ENCODE measurements around the gene TYW1B. TPM values are rescaled to one million over a fixed set of nuclear protein-coding genes. Genes with fewer than 3 reads are reported as not detected.
"Not testable (repeated sequence)": the region's sequence is repeated elsewhere in the genome, so short reads cannot be mapped to it uniquely, and the experiment has no call there.

The TYW1B gene
- total RNA-seq, 2 donors from 2014 or later = 2.1 to 2.8 TPM

GRCh38 chr7:72823765-72824732 lies 4.0 kb downstream of the TYW1B start:
- not testable (repeated sequence) for DNase-seq (ENCODE audit: low spot score in 2 of 2); H3K27ac Mint-ChIP-seq; ATAC-seq; H3K9me3 Mint-ChIP-seq
- H3K36me3 Mint-ChIP-seq = peaks cover 4 to 11% of the 10 kb centered on the region in 2 donors

GRCh38 chr7:72822497-72822896 lies 5.5 kb downstream of the TYW1B start:
- H3K36me3 Mint-ChIP-seq = peaks cover 4 to 23% of the 10 kb centered on the region in 2 donors
- not testable (repeated sequence) for DNase-seq (ENCODE audit: low spot score in 2 of 2); ATAC-seq; H3K27ac Mint-ChIP-seq; H3K9me3 Mint-ChIP-seq

DNA sequence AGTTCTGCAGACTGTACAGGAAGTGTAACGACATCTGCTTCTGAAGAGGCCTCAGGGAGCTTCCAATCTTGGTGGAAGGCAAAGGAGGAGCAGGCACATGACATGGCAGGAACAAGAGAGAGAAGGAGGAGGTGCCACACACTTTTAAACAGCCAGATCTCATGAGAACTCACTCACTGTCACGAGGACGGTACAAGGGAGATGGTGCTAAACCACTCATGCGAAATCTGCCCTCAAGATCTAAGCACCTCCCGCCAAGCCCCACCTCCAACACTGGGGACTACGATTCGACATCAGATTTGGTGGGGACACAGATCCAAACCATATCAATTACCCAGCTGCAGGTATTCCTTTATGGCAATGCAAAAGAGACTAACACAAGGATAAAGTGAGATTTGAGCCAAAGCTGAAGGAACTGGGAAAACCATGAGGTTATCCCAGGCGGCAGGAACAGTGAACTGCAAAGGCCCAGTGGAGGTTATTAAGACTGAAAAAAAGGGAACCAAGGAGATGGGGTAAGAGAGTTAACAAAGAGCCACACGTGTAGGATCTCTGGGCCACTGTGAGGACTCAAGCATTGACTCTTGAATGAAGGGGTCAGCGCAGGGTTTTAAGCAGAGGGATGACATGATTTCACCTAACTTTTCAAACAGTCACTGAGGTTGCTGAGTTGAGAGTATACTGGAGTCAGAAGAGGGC lies 9.2 kb downstream of the TYW1B start:
- H3K9me3 Mint-ChIP-seq; DNase-seq (ENCODE audit: low spot score in 2 of 2); H3K27ac Mint-ChIP-seq; ATAC-seq: not testable (repeated sequence)
- H3K36me3 Mint-ChIP-seq = peaks cover 4 to 23% of the 10 kb centered on the region in 2 donors

DNA sequence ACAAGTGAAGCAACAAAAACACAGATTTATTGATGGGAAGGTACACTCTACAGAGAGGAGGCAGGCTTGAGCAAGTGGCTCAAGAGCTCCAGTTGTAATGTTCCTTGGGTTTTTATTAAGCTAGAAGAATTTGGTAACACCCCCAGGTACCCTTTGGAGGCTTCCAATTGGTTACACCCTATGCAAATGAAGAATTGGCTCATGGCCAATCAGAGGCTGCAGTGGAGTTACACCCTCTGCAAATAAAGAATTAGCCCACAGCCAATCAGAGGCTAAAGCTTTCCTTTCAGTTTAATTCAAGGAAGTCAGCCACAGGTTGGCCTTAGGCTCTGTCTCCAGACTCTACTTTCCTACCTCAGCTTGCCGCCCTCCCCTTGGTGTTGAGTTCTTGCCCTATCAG lies 10.3 kb downstream of the TYW1B start:
- ATAC-seq = peak in 1 of 2 donors; percentile 11
- H3K36me3 Mint-ChIP-seq = peaks cover 4 to 23% of the 10 kb centered on the region in 2 donors
- H3K27ac Mint-ChIP-seq = peak overlapping the region in 1 of 2 donors; percentile 65

DNA sequence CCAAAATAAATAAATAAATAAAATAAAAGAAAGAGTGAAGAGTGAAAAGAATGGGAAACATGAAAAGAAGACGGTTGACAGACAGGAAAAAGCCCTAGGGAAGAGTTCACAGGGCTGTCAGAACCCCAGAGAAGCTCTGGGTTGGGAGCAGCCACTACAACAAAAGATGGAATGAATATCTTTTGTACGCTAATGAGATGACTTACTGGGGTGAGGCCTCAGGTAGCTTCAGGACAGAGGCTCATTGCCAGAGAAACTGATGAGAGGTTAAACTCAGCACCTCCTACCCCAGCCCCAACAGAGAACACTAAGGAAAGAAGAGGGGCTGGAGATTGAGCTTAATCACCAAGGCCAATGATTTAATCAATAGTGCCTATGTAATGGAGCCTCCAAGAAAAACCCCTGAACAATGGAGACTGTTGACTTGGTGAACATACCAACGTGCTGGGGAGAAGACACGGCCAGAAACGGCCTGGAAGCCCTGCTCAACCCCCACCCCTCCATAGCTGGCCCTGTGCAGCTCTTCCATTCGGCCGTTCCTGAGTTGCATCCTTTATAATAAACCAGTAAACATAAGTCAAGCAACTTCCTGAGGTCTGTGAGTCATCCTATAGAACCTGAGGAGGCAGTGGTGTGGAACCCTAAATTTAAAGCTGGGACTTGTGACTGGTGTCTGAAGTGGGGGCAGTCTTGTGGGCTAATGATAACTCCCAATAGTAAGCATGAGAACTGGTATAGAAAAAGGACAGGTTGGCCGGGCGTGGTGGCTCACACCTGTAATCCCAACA lies 11.4 kb downstream of the TYW1B start:
- not testable (repeated sequence) for H3K27ac Mint-ChIP-seq; ATAC-seq; H3K9me3 Mint-ChIP-seq; DNase-seq (ENCODE audit: low spot score in 2 of 2)
- H3K36me3 Mint-ChIP-seq = peaks cover 4 to 23% of the 10 kb centered on the region in 2 donors

More for the DNA sequence above, 10.3 kb downstream of the TYW1B start:
- not testable (repeated sequence) for H3K9me3 Mint-ChIP-seq; DNase-seq (ENCODE audit: low spot score in 2 of 2)

GRCh38 chr7:72810437-72810836 lies 17.6 kb downstream of the TYW1B start:
- DNase-seq (ENCODE audit: low spot score in 2 of 2); H3K27ac Mint-ChIP-seq; H3K9me3 Mint-ChIP-seq; ATAC-seq: not testable (repeated sequence)
- H3K36me3 Mint-ChIP-seq = peaks cover 6 to 10% of the 10 kb centered on the region in 2 donors

DNA sequence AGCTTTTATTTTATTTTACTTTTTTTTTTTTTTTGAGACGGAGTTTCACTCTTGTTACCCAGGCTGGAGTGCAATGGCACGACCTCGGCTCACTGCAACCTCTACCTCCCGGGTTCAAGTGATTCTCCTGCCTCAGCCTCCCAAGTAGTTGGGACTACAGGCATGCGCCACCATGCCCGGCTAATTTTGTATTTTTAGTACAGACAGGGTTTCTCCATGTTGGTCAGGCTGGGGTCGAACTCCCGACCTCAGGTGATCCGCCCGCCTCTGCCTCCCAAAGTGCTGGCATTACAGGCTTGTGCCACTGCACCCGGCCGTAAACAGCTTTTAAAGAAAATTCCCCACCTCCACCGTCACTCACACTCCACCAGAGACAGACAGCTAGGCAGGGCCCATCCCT lies 19.5 kb downstream of the TYW1B start:
- ATAC-seq; H3K27ac Mint-ChIP-seq; DNase-seq (ENCODE audit: low spot score in 2 of 2); H3K9me3 Mint-ChIP-seq: not testable (repeated sequence)
- H3K36me3 Mint-ChIP-seq = peaks cover 7 to 12% of the 10 kb centered on the region in 2 donors

- not testable (repeated sequence) for DNase-seq (ENCODE audit: low spot score in 2 of 2); ATAC-seq; H3K27ac Mint-ChIP-seq; H3K9me3 Mint-ChIP-seq
- H3K36me3 Mint-ChIP-seq = peaks cover 7 to 12% of the 10 kb centered on the region in 2 donors
Measured at GRCh38 chr7:72806851-72807250, 21.1 kb downstream of the TYW1B start.

DNA sequence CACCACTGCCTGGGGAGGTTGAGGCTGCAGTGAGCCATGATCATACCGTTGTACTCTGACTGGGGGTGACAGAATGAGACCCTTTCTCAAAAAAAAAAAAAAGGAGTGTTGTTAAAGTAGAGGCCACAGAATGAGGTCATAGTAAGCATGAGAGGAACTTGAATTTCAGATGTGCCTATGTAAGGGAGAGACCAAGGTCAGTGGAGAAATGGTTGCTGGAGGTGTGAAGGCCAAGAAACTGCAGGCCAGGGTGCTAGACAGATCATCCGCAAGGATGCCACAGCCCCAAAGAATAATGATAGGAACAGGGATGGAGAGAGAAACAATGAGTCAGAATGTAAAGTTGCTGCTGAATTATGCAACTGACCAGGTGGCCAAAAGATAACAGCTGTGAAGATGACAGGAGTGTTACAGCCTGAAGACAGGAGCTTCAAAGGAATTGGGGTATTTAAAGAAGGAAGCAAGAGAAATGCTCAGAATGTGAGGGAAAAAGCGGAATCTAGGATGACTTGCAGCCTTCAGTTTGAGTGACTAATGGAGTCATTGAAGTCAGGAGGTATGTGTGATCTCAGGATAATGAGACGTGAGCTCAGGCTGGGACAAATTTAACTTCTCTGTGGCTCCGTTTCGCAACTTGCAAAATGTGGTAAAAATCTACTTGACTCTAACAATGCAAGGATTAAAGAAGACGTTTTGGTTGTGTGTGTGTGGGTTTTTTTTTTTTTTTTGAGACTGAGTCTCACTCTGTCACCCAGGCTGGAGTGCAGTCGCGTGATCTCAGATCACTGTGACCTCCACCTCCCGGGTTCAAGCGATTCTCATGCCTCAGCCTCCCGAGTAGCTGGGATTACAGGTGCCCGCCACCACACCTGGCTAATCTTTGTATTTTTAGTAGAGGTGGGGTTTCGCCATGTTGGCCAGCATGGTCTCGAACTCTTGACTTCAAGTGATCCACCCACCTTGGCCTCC lies 22.2 kb downstream of the TYW1B start:
- no peak for ATAC-seq
- H3K27ac Mint-ChIP-seq = no peak overlapping the region
- no peak for DNase-seq (ENCODE audit: low spot score in 2 of 2)
- peaks cover 7 to 12% of the 10 kb centered on the region in 2 donors for H3K36me3 Mint-ChIP-seq
- H3K9me3 Mint-ChIP-seq = no peaks in the 10 kb centered on the region

- H3K36me3 Mint-ChIP-seq = peaks cover 7 to 12% of the 10 kb centered on the region in 2 donors
- not testable (repeated sequence) for DNase-seq (ENCODE audit: low spot score in 2 of 2); H3K27ac Mint-ChIP-seq; ATAC-seq; H3K9me3 Mint-ChIP-seq
Measured at GRCh38 chr7:72803778-72804177, 24.2 kb downstream of the TYW1B start.

GRCh38 chr7:72801564-72801963 lies 26.4 kb downstream of the TYW1B start:
- peaks cover 7 to 18% of the 10 kb centered on the region in 2 donors for H3K36me3 Mint-ChIP-seq
- not testable (repeated sequence) for DNase-seq (ENCODE audit: low spot score in 2 of 2); ATAC-seq; H3K9me3 Mint-ChIP-seq; H3K27ac Mint-ChIP-seq

- H3K36me3 Mint-ChIP-seq = peaks cover 0 to 10% of the 10 kb centered on the region in 2 donors
- ATAC-seq; H3K27ac Mint-ChIP-seq; H3K9me3 Mint-ChIP-seq; DNase-seq (ENCODE audit: low spot score in 2 of 2): not testable (repeated sequence)
Measured at GRCh38 chr7:72795401-72795800, 32.6 kb downstream of the TYW1B start.

- peaks cover 0 to 10% of the 10 kb centered on the region in 2 donors for H3K36me3 Mint-ChIP-seq
- H3K27ac Mint-ChIP-seq = peak overlapping the region in 1 of 2 donors; percentile 25
- ATAC-seq (no peak), DNase-seq (ENCODE audit: low spot score in 2 of 2) (no peak)
- no peaks in the 10 kb centered on the region for H3K9me3 Mint-ChIP-seq
Measured at GRCh38 chr7:72793791-72794190, 34.2 kb downstream of the TYW1B start.

DNA sequence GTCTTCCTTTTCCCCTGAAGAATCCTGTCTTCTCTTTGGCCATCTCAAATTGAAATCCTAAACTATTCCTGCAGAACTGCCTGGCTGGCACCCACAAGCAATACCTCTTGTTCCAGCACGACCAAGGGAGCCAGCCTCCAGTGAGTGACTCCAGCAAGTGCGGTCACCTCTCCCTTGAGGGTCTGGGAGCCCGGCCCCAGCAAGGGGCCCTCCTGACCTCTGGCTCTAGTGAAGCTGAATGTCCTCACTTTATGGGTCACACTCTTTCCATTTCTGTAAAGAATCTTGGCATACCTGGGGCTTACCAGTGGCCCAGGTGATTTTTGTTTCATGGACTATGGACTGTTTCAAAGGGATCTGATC lies 37.3 kb downstream of the TYW1B start:
- not testable (repeated sequence) for ATAC-seq; DNase-seq (ENCODE audit: low spot score in 2 of 2); H3K36me3 Mint-ChIP-seq; H3K9me3 Mint-ChIP-seq; H3K27ac Mint-ChIP-seq

- not testable (repeated sequence) for ATAC-seq; H3K27ac Mint-ChIP-seq; DNase-seq (ENCODE audit: low spot score in 2 of 2); H3K9me3 Mint-ChIP-seq; H3K36me3 Mint-ChIP-seq
Measured at GRCh38 chr7:72790048-72790697, 37.8 kb downstream of the TYW1B start.

All from activated naive CD4-positive, alpha-beta T cell treated with anti-CD3 and anti-CD28 coated beads, Interleukin-2, amount 50 U/mL, for 72 hours (primary cell).